ENCODE results near the gene CFAP126. TPM values are rescaled to one million over a fixed set of nuclear protein-coding genes. Genes with fewer than 3 reads are reported as not detected.

Gene CFAP126
- total RNA-seq, 3 donors from 2014 or later (not counting 1 experiment from before 2014, with no cell fraction given): not detected

- TF ChIP-seq CTCF (IDR thresholded peaks at IDR 0.05): no peak
- Mint-ChIP-seq H3K4me3 (no peak overlapping the region), H3K4me1 (no peaks in the 10 kb centered on the region), H3K27ac (no peak overlapping the region), H3K36me3 (no peaks in the 10 kb centered on the region), H3K27me3 (ENCODE audit: low read depth in 2 of 2) (no peaks in the 10 kb centered on the region), H3K9me3 (no peaks in the 10 kb centered on the region)
- H3K36me3 ChIP-seq (ENCODE audit: control insufficient read depth, insufficient read depth, low read length): no peaks in the 10 kb centered on the region
- no peak overlapping the region for H3K27ac ChIP-seq (ENCODE audit: low read length)
- DNase-seq (no peak), ATAC-seq (no peak)
- no peak overlapping the region for H3K4me3 ChIP-seq (ENCODE audit: low read length)
- H3K4me1 ChIP-seq (ENCODE audit: control insufficient read depth, insufficient read depth, low read length): no peaks in the 10 kb centered on the region
- no peaks in the 10 kb centered on the region for H3K27me3 ChIP-seq (ENCODE audit: control insufficient read depth, insufficient read depth, low read length)
- intact Hi-C loops (cut with micrococcal nuclease): no loop called here
- no peaks in the 10 kb centered on the region for H3K9me3 ChIP-seq (ENCODE audit: control insufficient read depth, insufficient read depth, low read length)
Measured at GRCh38 chr1:161373442-161373841, 5.8 kb upstream of the CFAP126 start.

- Mint-ChIP-seq H3K36me3 (no peaks in the 10 kb centered on the region), H3K9me3 (no peaks in the 10 kb centered on the region), H3K27ac (peak overlapping the region in 1 of 2 donors; percentile 52), H3K4me1 (peaks cover 8% of the 10 kb centered on the region in 2 donors), H3K27me3 (ENCODE audit: low read depth in 2 of 2) (no peaks in the 10 kb centered on the region), H3K4me3 (no peak overlapping the region)
- Histone ChIP-seq H3K4me3 (ENCODE audit: low read length) (no peak overlapping the region), H3K4me1 (ENCODE audit: control insufficient read depth, insufficient read depth, low read length) (no peaks in the 10 kb centered on the region), H3K9me3 (ENCODE audit: control insufficient read depth, insufficient read depth, low read length) (no peaks in the 10 kb centered on the region), H3K27ac (ENCODE audit: low read length) (no peak overlapping the region), H3K27me3 (ENCODE audit: control insufficient read depth, insufficient read depth, low read length) (no peaks in the 10 kb centered on the region), H3K36me3 (ENCODE audit: control insufficient read depth, insufficient read depth, low read length) (peaks cover 17% of the 10 kb centered on the region)
- ATAC-seq (no peak), DNase-seq (no peak)
- TF ChIP-seq CTCF (IDR thresholded peaks at IDR 0.05): no peak
- intact Hi-C loops (cut with micrococcal nuclease): loop anchor here (5.0 kb wide), 1 partner anchor 138 kb away; the partner anchor contains the start of gene TOMM40L
Measured at GRCh38 chr1:161365207-161365606, 2.5 kb downstream of the CFAP126 start.

GRCh38 chr1:161364332-161364731 is 3.3 kb downstream of the CFAP126 start:
- H3K4me3 Mint-ChIP-seq: no peak overlapping the region
- Histone ChIP-seq H3K9me3 (ENCODE audit: control insufficient read depth, insufficient read depth, low read length) (no peaks in the 10 kb centered on the region), H3K27ac (ENCODE audit: low read length) (no peak overlapping the region), H3K4me3 (ENCODE audit: low read length) (no peak overlapping the region), H3K4me1 (ENCODE audit: control insufficient read depth, insufficient read depth, low read length) (no peaks in the 10 kb centered on the region), H3K36me3 (ENCODE audit: control insufficient read depth, insufficient read depth, low read length) (peaks cover 17% of the 10 kb centered on the region), H3K27me3 (ENCODE audit: control insufficient read depth, insufficient read depth, low read length) (no peaks in the 10 kb centered on the region)
- intact Hi-C loops (cut with micrococcal nuclease): no loop called here
- H3K27me3 Mint-ChIP-seq (ENCODE audit: low read depth in 2 of 2): no peaks in the 10 kb centered on the region
- TF ChIP-seq CTCF (IDR thresholded peaks at IDR 0.05): no peak
- H3K9me3 Mint-ChIP-seq: no peaks in the 10 kb centered on the region
- H3K27ac Mint-ChIP-seq: no peak overlapping the region
- ATAC-seq (no peak), DNase-seq (no peak)
- H3K4me1 Mint-ChIP-seq: peaks cover 8 to 14% of the 10 kb centered on the region in 2 donors
- no peaks in the 10 kb centered on the region for H3K36me3 Mint-ChIP-seq

GRCh38 chr1:161359291-161359690 is 8.4 kb downstream of the CFAP126 start:
- DNase-seq (no peak), ATAC-seq (no peak)
- Mint-ChIP-seq H3K4me3 (no peak overlapping the region), H3K27me3 (ENCODE audit: low read depth in 2 of 2) (no peaks in the 10 kb centered on the region), H3K9me3 (no peaks in the 10 kb centered on the region), H3K4me1 (peaks cover 0 to 7% of the 10 kb centered on the region in 2 donors), H3K27ac (no peak overlapping the region), H3K36me3 (no peaks in the 10 kb centered on the region)
- TF ChIP-seq CTCF (IDR thresholded peaks at IDR 0.05): no peak
- Histone ChIP-seq H3K27ac (ENCODE audit: low read length) (no peak overlapping the region), H3K4me1 (ENCODE audit: control insufficient read depth, insufficient read depth, low read length) (no peaks in the 10 kb centered on the region), H3K36me3 (ENCODE audit: control insufficient read depth, insufficient read depth, low read length) (peaks cover 15% of the 10 kb centered on the region), H3K4me3 (ENCODE audit: low read length) (no peak overlapping the region), H3K27me3 (ENCODE audit: control insufficient read depth, insufficient read depth, low read length) (no peaks in the 10 kb centered on the region), H3K9me3 (ENCODE audit: control insufficient read depth, insufficient read depth, low read length) (no peaks in the 10 kb centered on the region)
- intact Hi-C loops (cut with micrococcal nuclease): no loop called here
